COLO668 (cell line): ENCODE measurements around the gene CITED4.

ENCODE experiments used
- DNase-seq: peaks from one replicate; lab custom pipeline; 2025; ENCODE audit not compliant: unreplicated experiment; lab: John Stamatoyannopoulos, UW

CITED4 gene

GRCh38 chr1:40855513-40855912 lies 6.7 kb downstream of the CITED4 start:
- no peak for DNase-seq

DNA sequence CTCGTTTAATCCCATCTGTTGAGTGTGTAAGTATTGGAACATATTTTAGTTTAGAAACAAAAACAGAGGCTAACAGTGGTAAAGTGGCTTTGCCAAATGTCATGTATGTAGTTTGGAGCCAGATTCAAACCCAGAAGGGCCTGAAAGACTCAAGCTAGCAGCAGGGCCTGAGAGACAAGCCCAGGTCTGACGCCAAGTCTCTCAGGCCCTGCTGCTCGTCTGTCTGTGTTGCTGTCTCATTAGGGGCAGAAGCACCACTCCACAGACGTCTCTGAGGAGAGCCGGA lies 8.3 kb downstream of the CITED4 start:
- no peak for DNase-seq

- no peak for DNase-seq
Measured at GRCh38 chr1:40853113-40853884, 8.9 kb downstream of the CITED4 start.

DNA sequence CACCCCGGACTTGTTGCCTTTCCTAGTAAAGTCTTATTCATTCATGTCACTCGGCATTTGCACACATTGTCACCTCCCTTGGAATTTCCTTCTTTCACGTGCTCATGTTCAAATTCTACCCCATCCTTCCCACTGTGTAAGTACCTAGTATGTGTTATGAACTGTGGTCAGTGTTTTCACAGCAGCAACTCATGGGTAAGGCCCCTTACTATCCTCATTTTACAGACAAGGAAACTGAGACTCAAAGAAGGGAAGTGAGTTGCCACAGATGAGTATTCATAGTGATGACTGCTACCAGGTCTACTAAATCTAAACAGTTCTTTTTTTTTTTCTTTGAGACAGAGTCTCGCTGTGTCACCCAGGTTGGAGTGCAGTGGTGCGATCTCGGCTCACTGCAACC lies 10.5 kb downstream of the CITED4 start:
- DNase-seq = no peak

DNA sequence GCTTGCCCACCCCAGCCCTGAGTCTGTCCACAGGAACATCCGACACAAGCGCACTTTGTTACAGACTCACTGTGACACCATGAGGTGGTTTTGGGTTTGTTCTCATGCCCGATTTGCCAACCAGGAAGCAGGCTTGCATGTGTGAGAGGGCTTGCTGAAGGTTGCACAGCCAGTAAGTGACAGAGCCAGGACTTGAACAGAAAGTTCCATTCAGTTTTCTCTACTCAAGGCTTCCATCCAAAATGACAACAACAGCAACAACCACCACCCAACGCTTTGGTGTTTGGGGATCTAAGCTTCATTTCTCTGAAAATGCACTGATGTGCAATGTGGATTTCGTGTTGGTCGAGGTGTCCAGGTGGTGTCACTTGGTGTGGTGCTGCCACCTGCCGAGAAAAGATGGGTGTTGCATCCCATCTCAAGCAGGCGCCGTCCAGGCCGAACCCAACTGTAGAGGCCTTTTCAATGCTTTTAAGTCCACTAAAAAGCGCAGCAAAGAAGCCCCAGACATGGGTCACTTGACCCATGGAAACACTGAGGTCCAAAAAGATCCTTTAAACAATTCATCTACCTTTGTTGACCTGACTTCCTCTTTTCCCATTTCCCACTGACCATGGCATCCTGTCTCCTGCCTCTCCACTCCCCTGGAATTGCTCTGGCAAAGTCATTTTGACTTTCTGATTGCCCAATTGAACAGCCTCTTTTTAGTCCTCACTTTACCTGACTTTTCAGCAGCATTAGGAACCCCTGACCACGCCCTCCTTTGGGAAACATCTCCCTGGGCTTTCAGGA lies 12.2 kb downstream of the CITED4 start:
- DNase-seq = peak; percentile 72

DNA sequence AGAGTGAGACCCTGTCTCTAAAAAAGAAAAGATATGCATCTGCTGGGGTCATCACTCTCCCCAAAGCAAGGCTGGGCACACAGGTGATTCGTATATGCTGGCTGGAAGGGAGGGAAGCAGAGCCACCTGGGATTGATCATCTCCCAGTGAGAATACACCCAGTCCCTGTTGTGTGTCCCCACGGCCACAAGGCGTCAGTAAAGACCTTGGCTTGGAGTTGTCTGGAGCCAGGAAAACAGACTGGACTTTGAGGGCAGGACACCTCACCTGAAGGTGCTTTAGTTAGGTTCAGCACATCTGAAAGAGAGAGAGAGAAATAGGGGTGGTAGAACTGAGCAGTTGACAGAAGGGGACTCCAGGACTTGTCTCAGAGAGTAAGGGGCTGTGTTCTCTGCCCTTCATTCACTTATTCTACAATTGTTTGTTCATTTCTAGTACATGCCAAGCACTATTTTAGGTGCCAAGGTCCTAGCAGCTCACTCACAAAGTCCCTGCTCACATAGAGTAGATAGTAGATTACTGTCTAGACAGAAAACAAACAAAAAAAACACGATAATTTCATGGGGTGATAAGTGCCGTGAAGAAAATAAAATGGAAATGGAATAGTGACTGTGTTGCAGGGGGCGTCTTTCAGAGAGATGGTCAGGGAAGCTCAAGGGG lies 13.5 kb downstream of the CITED4 start:
- peak; percentile 78 for DNase-seq

- no peak for DNase-seq
Measured at GRCh38 chr1:40847023-40847745, 15.0 kb downstream of the CITED4 start.

GRCh38 chr1:40845895-40846294 lies 16.3 kb downstream of the CITED4 start:
- DNase-seq = no peak

DNA sequence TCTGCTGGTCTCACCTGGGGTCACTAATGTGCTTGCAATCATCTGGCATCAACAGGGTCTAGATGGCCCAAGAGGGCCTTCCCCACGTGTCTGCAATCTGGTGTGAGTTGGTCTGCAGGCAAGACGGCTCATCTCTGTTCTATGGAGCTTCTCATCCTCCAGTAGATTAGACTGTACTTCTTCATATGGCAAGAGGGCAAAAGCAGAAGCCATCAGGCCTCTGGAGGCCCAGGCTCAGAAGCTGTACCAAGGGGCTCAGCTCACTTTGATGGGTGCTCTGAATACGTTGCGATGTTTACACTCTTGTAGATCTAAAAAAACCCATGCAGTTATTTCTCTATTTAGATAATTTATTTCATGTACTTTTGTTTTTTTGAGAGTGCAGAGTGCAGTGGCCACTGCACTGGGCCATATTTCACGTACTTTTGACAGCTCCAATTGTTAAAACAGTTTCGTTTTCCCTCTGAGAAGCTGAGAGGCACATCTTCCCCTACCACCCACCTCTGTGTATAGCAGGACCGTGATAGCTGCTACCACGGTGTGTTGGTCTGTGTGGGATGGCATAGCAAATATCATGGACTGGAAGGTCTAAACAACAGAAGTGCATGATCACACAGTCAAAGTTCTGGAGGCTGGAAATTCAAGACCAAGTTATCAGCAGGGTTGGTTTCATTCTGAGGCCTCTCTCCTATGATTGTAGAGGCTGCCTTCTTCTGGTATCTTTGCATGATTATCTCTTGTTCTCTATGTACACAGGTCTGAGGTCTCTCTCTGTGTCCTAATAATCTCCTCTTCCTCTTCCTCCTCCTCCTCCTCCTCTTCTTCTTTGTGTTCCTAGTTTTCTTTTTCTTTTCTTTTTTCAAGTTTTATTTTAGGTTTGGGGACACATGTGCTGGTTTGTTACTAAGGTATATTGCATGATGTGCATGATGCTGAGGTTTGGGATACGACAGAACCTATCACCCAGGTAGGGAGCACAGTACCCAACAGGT lies 17.0 kb downstream of the CITED4 start:
- no peak for DNase-seq

DNA sequence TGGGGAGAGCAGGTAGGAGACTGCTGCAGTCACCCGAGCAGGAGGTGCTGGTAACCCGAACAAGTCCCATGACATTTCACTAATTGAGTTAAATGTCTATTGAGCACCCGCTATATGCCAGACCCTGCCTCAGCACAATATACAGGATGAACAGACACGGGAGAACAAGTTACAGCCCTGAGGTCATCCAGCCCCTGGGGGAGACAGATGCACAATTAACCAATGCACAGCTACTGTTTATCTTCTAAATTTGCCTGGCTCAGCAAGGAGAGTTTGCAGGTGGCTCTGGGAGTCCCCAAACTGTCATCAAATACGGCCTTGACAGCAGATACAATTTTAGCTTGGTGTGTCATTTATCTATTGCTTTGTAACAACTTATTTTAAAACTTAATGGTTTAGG lies 18.1 kb downstream of the CITED4 start:
- DNase-seq = no peak

- no peak for DNase-seq
Measured at GRCh38 chr1:40842691-40843090, 19.5 kb downstream of the CITED4 start.

DNA sequence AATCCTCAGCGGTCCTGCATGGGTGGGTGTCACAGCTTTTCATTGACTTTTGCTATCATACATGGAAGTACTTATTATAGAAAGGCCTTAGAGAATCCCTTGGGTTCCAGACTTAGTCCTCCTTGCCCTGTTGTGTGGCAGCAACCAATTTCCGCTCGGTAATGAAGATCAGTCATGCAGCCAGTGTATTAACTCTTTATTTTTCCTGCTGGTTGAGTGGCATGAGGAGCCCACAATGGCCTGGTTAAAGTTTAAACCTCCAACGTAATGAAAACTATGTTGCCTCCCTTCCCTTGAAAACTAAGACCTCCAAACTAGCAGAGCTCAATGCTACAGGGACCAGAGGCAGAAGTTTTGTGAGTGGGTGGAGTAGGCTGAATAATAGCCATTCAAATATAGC lies 20.0 kb downstream of the CITED4 start:
- no peak for DNase-seq

- no peak for DNase-seq
Measured at GRCh38 chr1:40841602-40842001, 20.6 kb downstream of the CITED4 start.

- no peak for DNase-seq
Measured at GRCh38 chr1:40840526-40841323, 21.4 kb downstream of the CITED4 start.

GRCh38 chr1:40839943-40840335 lies 22.2 kb downstream of the CITED4 start:
- DNase-seq = no peak

DNA sequence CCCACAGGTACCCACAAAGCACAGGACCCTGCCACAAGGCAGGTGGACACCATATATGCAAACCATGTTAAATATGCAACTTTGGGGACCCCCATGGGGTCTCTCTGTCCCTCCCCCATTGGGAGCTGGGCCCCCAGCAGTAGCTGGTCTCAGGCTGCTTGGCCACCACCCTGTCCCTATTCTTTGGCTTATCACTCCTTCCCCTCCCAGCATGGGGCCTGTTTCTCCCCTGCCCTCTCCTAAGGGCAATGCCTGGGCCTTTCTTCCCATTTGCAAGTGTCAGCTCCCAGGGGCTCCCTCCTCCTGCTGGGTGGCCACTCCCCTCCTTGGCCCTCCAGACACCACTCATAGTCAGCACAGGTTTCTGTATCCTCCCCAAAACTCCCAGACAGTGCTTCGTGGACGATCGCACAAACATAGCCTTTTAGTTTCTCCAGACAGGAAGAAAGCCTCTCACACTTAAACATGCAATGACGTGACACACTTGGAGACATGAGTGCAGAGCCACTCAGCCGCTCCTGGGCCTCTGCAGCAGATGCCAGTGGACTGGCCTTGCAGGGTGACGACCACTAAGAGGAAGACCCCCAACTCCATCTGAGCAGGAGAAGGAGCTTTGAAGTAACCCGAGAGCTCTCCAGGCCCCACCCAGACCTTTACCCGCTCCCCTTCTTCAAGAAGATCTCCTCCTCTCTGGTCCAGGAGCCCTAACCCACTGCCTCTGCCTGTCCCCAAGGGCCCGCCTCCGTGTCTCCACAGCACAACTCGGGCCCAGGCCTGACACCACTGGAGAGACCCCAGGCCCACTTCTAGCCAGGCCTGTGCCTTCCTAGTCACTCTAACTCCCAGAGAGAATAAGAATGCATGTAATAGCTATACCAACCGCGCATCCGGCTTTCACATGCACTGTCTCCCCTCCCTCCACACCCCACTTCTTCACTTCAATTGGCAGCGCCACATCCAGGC lies 22.9 kb downstream of the CITED4 start:
- no peak for DNase-seq

- DNase-seq = no peak
Measured at GRCh38 chr1:40838045-40838979, 23.9 kb downstream of the CITED4 start.
